HepG2 (cell line): ENCODE data around the gene CCDC80. TPM values are rescaled to one million over a fixed set of nuclear protein-coding genes. Genes with fewer than 3 reads are reported as not detected.

Experiments
- ATAC-seq: fragments of 200-7000 bp; cut with Tn5 transposase; 3 replicates; pipeline ENCODE4 v1.9.1; 2020; ENCODE audit warnings: mild to moderate bottlenecking, moderate library complexity
- BruUV-seq: library from RNA; stranded (reverse); fragments of 400-500 nt; replicated peaks from 2 replicates; lab custom pipeline; 2021; lab: Mats Ljungman, UMichigan
- CTCF ChIA-PET: fragments of 300-600 bp; formaldehyde crosslinking; extraction: SDS; loops from one replicate; lab custom pipeline; 2021; ENCODE audit warnings: low total read pairs, inconsistent platforms, low intra/inter-chr PET ratio; lab: Yijun Ruan, JAX
- POLR2A ChIA-PET: fragments of 350-600 bp; sonication (Branson Sonifier 250); formaldehyde crosslinking; loops from one replicate; lab custom pipeline; 2020; ENCODE audit warnings: antibody characterized with exemption, inconsistent platforms; lab: Yijun Ruan, JAX
- DNase-seq: peaks from one replicate; pipeline ENCODE4 v3.0.0-alpha.2; 2015; ENCODE audit warnings: low spot score
- FAIRE-seq: peaks from 3 replicates; lab custom pipeline; 2011; peaks lifted over from hg19 to GRCh38; lab: Jason Lieb, UNC
- H2AFZ ChIP-seq: one replicate; pipeline ENCODE4 v1.6.1; 2011; ENCODE audit warnings: low read length, inconsistent platforms
- H3K27ac ChIP-seq: fragments of 300-600 bp; 3 replicates; pipeline ENCODE4 v1.8.0; 2011; ENCODE audit warnings: mixed run types, mild to moderate bottlenecking, mixed read lengths, low read length, inconsistent platforms; ENCODE audit not compliant: insufficient read depth; ENCODE audit errors: extremely low read length
- H3K27me3 ChIP-seq, 2 experiments: fragments of 200-600 bp in 1 of 2; 2 replicates in 1 of 2; 3 replicates in 1 of 2; pipeline versions ENCODE4 v1.6.0 to v1.8.0; 2011; ENCODE audit warnings: low read length in 2 of 2, mild to moderate bottlenecking in 2 of 2, moderate library complexity in 2 of 2, inconsistent platforms in 1 of 2; ENCODE audit not compliant: insufficient read depth in 2 of 2, control insufficient read depth in 1 of 2
- H3K36me3 ChIP-seq, 2 experiments: fragments of 200-600 bp in 1 of 2; replicated peaks in 1 of 2; 2 replicates in 1 of 2; 3 replicates in 1 of 2; pipeline versions ENCODE4 v1.5.1 to v1.8.0; 2011; ENCODE audit warnings: low read length in 2 of 2, inconsistent platforms in 1 of 2; ENCODE audit not compliant: insufficient read depth in 2 of 2, control insufficient read depth in 1 of 2
- H3K4me1 ChIP-seq: 2 replicates; pipeline ENCODE4 v1.5.1; 2012; ENCODE audit warnings: low read length, inconsistent platforms; ENCODE audit not compliant: insufficient read depth
- H3K4me2 ChIP-seq: 2 replicates; pipeline ENCODE4 v1.6.0; 2011; ENCODE audit warnings: low read depth, low read length, inconsistent platforms
- H3K4me3 ChIP-seq, 3 experiments: fragments of 200-600 bp in 1 of 3; sonication (generic), shearing (Covaris generic) in 1 of 3; replicated peaks in 1 of 3; 2 replicates each; pipeline ENCODE4 v1.5.1; 2011 to 2016; ENCODE audit warnings: low read length in 3 of 3, inconsistent platforms in 2 of 3, low read depth in 2 of 3, mild to moderate bottlenecking in 2 of 3, control low read depth in 1 of 3, mixed read lengths in 1 of 3; ENCODE audit not compliant: insufficient read depth in 1 of 3
- H3K79me2 ChIP-seq: one replicate; pipeline ENCODE4 v1.6.1; 2011; ENCODE audit warnings: low read length, inconsistent platforms; ENCODE audit not compliant: insufficient read depth
- H3K9ac ChIP-seq: 2 replicates; pipeline ENCODE4 v1.6.0; 2011; ENCODE audit warnings: mild to moderate bottlenecking, low read depth, low read length, inconsistent platforms; ENCODE audit not compliant: insufficient read depth
- H3K9me3 ChIP-seq: 2 replicates; pipeline ENCODE4 v1.5.1; 2012; ENCODE audit warnings: mild to moderate bottlenecking, low read length
- H4K20me1 ChIP-seq: 2 replicates; pipeline ENCODE4 v1.6.0; 2011; ENCODE audit warnings: inconsistent platforms, mild to moderate bottlenecking, low read length, moderate library complexity; ENCODE audit not compliant: insufficient read depth
- ATF7 ChIP-seq, 2 experiments: fragments of 450-650 bp in 1 of 2; sonication (generic) in 1 of 2; formaldehyde crosslinking in 1 of 2; IDR thresholded peaks; 2 replicates each; pipeline versions ENCODE4 v1.4.0 to v1.6.1; 2016 to 2020; ENCODE audit warnings: antibody characterized with exemption in 1 of 2, mild to moderate bottlenecking in 1 of 2, missing genetic modification reagents in 1 of 2
- CHD4 ChIP-seq: fragments of 200-600 bp; sonication (generic); IDR thresholded peaks from 2 replicates; pipeline ENCODE4 v1.7.0; 2017; ENCODE audit warnings: mild to moderate bottlenecking, low read length, borderline replicate concordance
- HNRNPLL ChIP-seq: fragments of 200-400 bp; formaldehyde crosslinking; IDR thresholded peaks from 2 replicates; pipeline ENCODE4 v1.6.1; 2017; ENCODE audit warnings: mild to moderate bottlenecking, low read depth, low read length; ENCODE audit not compliant: poor library complexity, severe bottlenecking
- KLF6 ChIP-seq: IDR thresholded peaks from 2 replicates; pipeline ENCODE4 v1.8.0; 2016; ENCODE audit warnings: missing biosample characterization, missing genetic modification reagents
- SP140L ChIP-seq: sonication (generic); formaldehyde crosslinking; IDR thresholded peaks from 2 replicates; pipeline ENCODE4 v1.4.0; 2020; ENCODE audit warnings: missing genetic modification reagents, borderline replicate concordance
- SP2 ChIP-seq: sonication (generic); formaldehyde crosslinking; IDR thresholded peaks from 2 replicates; pipeline ENCODE4 v1.5.1; 2020; ENCODE audit warnings: mild to moderate bottlenecking, missing genetic modification reagents
- YEATS4 ChIP-seq: sonication (generic); formaldehyde crosslinking; IDR thresholded peaks from 2 replicates; pipeline ENCODE4 v1.4.0; 2020; ENCODE audit warnings: missing genetic modification reagents, borderline replicate concordance
- ZKSCAN8 ChIP-seq: IDR thresholded peaks from 2 replicates; pipeline ENCODE4 v1.6.1; 2016; ENCODE audit warnings: borderline replicate concordance, missing genetic modification reagents, missing compliant biosample characterization
- ZNF143 ChIP-seq: sonication (generic); formaldehyde crosslinking; IDR thresholded peaks from 2 replicates; pipeline ENCODE4 v1.4.0; 2020; ENCODE audit warnings: missing genetic modification reagents
- ZNF234 ChIP-seq: sonication (generic); formaldehyde crosslinking; conservative IDR thresholded peaks from 2 replicates; pipeline ENCODE4 v1.5.1; 2020; ENCODE audit warnings: mild to moderate bottlenecking, missing genetic modification reagents
- ZNF569 ChIP-seq: sonication (generic); formaldehyde crosslinking; IDR thresholded peaks from 2 replicates; pipeline ENCODE4 v1.5.0; 2020; ENCODE audit warnings: mild to moderate bottlenecking, missing genetic modification reagents, moderate library complexity, borderline replicate concordance
- ZNF747 ChIP-seq: sonication (generic); formaldehyde crosslinking; IDR thresholded peaks from 2 replicates; pipeline ENCODE4 v1.8.1; 2023; ENCODE audit warnings: missing genetic modification reagents, mild to moderate bottlenecking, borderline replicate concordance
- WGBS: methylation state at CpG from one replicate; pipeline ENCODE4 v1.1.6; 2017; ENCODE audit warnings: low lambda C conversion rate; 5-methylcytosine and 5-hydroxymethylcytosine counted together
- in situ Hi-C: cut with HindIII; loops from 2 replicates; pipeline ENCODE4 v1.10.0; 2017; ENCODE audit warnings: low pct_unique_long_range_greater_than_20kb; ENCODE audit not compliant: extremely low pct_ligation_motif_present
- intact Hi-C: fragments of 100-400 bp; cut with micrococcal nuclease; formaldehyde crosslinking; loops from one replicate; pipeline ENCODE4 v1.10.0; 2022; ENCODE audit not compliant: unreplicated experiment
- polyA plus RNA-seq, 8 experiments: library from polyadenylated mRNA; depleted of rRNA in 3 of 8; stranded (reverse) in 7 of 8; unstranded in 1 of 8; fragments of >200 nt; fragmentation: Illumina TruSeq in 4 of 8; extraction: Trizol in 4 of 8; gene quantifications; 2 replicates each; pipeline versions ENCODE4 v1.2.1 to v1.2.3, GENCODE V29; 2011 to 2016; ENCODE audit warnings: low read depth in 4 of 8, missing spikeins in 1 of 8, mixed read lengths in 1 of 8; ENCODE audit not compliant: insufficient read depth in 1 of 8
- total RNA-seq, 5 experiments: library from RNA; depleted of rRNA; stranded (reverse); fragments of >200 nt; fragmentation: Illumina TruSeq; extraction: Trizol; gene quantifications; 2 replicates each; pipeline ENCODE4 v1.2.3, GENCODE V29; 2016; ENCODE audit warnings: low read depth in 1 of 5
- TF ChIP-seq, protein P1 (sequence below): sonication (generic); formaldehyde crosslinking; IDR thresholded peaks from 2 replicates; pipeline ENCODE4 v1.8.0; 2022; ENCODE audit warnings: missing genetic modification reagents, low read depth, mild to moderate bottlenecking, borderline replicate concordance
- TF ChIP-seq, protein P2 (sequence below): sonication (generic); formaldehyde crosslinking; IDR thresholded peaks from 2 replicates; pipeline ENCODE4 v1.8.0; 2022; ENCODE audit warnings: missing genetic modification reagents, mild to moderate bottlenecking, inconsistent platforms, borderline replicate concordance
- TF ChIP-seq, protein P3 (sequence below): sonication (generic); formaldehyde crosslinking; IDR thresholded peaks from 2 replicates; pipeline ENCODE4 v1.4.0; 2020; ENCODE audit warnings: missing genetic modification reagents
- TF ChIP-seq, protein P4 (sequence below): sonication (generic); formaldehyde crosslinking; IDR thresholded peaks from 2 replicates; pipeline ENCODE4 v1.5.0; 2020; ENCODE audit warnings: mild to moderate bottlenecking, missing genetic modification reagents, moderate library complexity
- TF ChIP-seq, protein P5 (sequence below): sonication (generic); formaldehyde crosslinking; IDR thresholded peaks from 2 replicates; pipeline ENCODE4 v1.4.0; 2020; ENCODE audit warnings: low read depth, mild to moderate bottlenecking, missing genetic modification reagents

The CCDC80 gene
- total and polyA plus RNA-seq, 2 of the 13 experiments (the other 11 are each of a cell fraction or from before 2014, with no cell fraction given): not detected

DNA sequence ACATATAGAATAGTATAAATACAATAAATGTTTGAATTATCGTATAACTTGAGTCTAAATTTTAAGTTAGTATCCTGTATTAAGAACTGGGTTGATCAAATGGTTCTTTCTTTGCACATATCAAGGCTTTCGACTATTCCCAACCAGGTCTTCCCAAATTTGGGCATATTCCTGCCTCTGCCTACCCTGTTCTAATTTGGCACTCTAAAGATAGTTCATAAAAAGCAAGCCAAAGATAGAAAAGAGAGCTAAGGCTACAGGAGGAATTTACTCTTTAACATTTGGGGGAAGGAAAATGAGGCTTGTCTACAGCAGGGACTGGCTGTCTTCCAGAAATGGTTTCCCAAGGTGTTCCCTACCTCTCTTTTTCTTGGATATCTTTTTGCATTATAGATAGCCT lies 43.0 kb downstream of the CCDC80 start:
- H4K20me1 ChIP-seq: no peaks in the 10 kb centered on the region
- no peak for FAIRE-seq
- no peak overlapping the region for H3K9ac ChIP-seq
- in situ Hi-C loops: no loop called here
- no TSS peak for BruUV-seq
- CTCF ChIA-PET: no interaction called here
- no peak for DNase-seq
- H3K9me3 ChIP-seq: no peaks in the 10 kb centered on the region
- no peaks in the 10 kb centered on the region for H3K79me2 ChIP-seq
- peaks cover 0 to 4% of the 10 kb centered on the region in 2 experiments; a peak in 1 of 5 replicates for H3K36me3 ChIP-seq
- WGBS: 95% methylated on average over 2 of the region's 2 CpGs
- H3K4me2 ChIP-seq: no peak overlapping the region
- no peaks in the 10 kb centered on the region for H3K27me3 ChIP-seq
- POLR2A ChIA-PET: no interaction called here
- intact Hi-C loops: no loop called here
- H3K27ac ChIP-seq: no peak overlapping the region
- no peak overlapping the region for H2AFZ ChIP-seq
- H3K4me3 ChIP-seq: no peak overlapping the region
- no peaks in the 10 kb centered on the region for H3K4me1 ChIP-seq
- ATAC-seq: no peak
- TF ChIP-seq ZNF569 (no peak), ZKSCAN8 (CRISPR knock-in tag) (no peak), SP2 (CRISPR knock-in tag) (no peak), CHD4 (no peak), ZNF143 (CRISPR knock-in tag) (no peak), YEATS4 (CRISPR knock-in tag) (no peak), SP140L (CRISPR knock-in tag) (no peak), ZNF747 (no peak), KLF6 (CRISPR knock-in tag) (no peak), ZNF234 (CRISPR knock-in tag) (no peak), ATF7 (IDR thresholded peaks at IDR 0.05) (no peak), ATF7 (CRISPR knock-in tag; IDR thresholded peaks at IDR 0.05) (no peak), HNRNPLL (no peak)
- TF ChIP-seq, protein P1, sequence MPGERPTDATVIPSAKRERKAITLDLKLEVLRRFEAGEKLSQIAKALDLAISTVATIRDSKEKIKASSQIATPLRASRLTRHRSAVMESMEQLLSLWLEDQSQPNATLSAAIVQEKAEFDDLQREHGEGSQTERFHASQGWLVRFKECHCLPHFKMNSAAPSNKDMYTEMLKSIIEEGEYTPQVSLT: no peak
- TF ChIP-seq, protein P2, sequence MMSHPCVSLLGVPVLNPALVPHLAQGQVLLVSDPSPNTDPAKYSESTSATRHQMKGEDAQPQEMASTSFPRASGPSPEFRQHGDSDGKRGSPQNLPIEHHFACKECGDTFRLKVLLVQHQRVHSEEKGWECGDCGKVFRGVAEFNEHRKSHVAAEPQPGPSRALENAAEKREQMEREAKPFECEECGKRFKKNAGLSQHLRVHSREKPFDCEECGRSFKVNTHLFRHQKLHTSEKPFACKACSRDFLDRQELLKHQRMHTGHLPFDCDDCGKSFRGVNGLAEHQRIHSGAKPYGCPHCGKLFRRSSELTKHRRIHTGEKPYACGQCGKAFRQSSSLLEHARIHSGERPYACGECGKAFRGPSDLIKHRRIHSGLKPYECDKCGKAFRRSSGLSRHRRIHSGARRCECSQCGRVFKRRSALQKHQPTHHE (CRISPR knock-in tag): no peak
- TF ChIP-seq, protein P3, sequence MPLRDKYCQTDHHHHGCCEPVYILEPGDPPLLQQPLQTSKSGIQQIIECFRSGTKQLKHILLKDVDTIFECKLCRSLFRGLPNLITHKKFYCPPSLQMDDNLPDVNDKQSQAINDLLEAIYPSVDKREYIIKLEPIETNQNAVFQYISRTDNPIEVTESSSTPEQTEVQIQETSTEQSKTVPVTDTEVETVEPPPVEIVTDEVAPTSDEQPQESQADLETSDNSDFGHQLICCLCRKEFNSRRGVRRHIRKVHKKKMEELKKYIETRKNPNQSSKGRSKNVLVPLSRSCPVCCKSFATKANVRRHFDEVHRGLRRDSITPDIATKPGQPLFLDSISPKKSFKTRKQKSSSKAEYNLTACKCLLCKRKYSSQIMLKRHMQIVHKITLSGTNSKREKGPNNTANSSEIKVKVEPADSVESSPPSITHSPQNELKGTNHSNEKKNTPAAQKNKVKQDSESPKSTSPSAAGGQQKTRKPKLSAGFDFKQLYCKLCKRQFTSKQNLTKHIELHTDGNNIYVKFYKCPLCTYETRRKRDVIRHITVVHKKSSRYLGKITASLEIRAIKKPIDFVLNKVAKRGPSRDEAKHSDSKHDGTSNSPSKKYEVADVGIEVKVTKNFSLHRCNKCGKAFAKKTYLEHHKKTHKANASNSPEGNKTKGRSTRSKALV: no peak
- TF ChIP-seq, protein P4, sequence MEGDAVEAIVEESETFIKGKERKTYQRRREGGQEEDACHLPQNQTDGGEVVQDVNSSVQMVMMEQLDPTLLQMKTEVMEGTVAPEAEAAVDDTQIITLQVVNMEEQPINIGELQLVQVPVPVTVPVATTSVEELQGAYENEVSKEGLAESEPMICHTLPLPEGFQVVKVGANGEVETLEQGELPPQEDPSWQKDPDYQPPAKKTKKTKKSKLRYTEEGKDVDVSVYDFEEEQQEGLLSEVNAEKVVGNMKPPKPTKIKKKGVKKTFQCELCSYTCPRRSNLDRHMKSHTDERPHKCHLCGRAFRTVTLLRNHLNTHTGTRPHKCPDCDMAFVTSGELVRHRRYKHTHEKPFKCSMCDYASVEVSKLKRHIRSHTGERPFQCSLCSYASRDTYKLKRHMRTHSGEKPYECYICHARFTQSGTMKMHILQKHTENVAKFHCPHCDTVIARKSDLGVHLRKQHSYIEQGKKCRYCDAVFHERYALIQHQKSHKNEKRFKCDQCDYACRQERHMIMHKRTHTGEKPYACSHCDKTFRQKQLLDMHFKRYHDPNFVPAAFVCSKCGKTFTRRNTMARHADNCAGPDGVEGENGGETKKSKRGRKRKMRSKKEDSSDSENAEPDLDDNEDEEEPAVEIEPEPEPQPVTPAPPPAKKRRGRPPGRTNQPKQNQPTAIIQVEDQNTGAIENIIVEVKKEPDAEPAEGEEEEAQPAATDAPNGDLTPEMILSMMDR (CRISPR knock-in tag): no peak
- TF ChIP-seq, protein P5, sequence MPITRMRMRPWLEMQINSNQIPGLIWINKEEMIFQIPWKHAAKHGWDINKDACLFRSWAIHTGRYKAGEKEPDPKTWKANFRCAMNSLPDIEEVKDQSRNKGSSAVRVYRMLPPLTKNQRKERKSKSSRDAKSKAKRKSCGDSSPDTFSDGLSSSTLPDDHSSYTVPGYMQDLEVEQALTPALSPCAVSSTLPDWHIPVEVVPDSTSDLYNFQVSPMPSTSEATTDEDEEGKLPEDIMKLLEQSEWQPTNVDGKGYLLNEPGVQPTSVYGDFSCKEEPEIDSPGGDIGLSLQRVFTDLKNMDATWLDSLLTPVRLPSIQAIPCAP (CRISPR knock-in tag): no peak
